Lung microvascular endothelial cell (primary cell): ENCODE results near the gene ONECUT3. TPM values are rescaled to one million over a fixed set of nuclear protein-coding genes. Genes with fewer than 3 reads are reported as not detected.

Experiments used
- DNase-seq, 2 donors: peaks; one replicate each; pipeline versions ENCODE4 v3.0.0 to v3.0.0-alpha.2; 2010; ENCODE audit warnings: low read depth in 2 of 2
- total RNA-seq: library from RNA; depleted of rRNA; stranded (reverse); fragments of >200 nt; gene quantifications from 2 replicates; pipeline ENCODE4 v1.2.1, GENCODE V29; 2014

ONECUT3 gene
- total RNA-seq, 1 donor from 2014 or later, result not detected

GRCh38 chr19:1830568-1830967 is 77.3 kb downstream of the ONECUT3 start:
- no peak for DNase-seq

Other genes with a start within 250 kb of the ONECUT3 start
- not detected in 2 replicates for gene ADAMTSL5, start 240.5 kb upstream of the ONECUT3 start, total RNA-seq
- gene PLK5, start 229.4 kb upstream of the ONECUT3 start, total RNA-seq, result not detected in 2 replicates
- 41.6 and 75.6 TPM in 2 replicates for gene MEX3D, start 185.2 kb upstream of the ONECUT3 start, total RNA-seq
- 46.0 and 79.4 TPM in 2 replicates for gene MBD3, start 160.6 kb upstream of the ONECUT3 start, total RNA-seq
- gene UQCR11, start 148.0 kb upstream of the ONECUT3 start, total RNA-seq, result 127 and 151 TPM in 2 replicates
- gene TCF3, start 100.9 kb upstream of the ONECUT3 start, total RNA-seq, result 47.9 and 48.6 TPM in 2 replicates
- gene ATP8B3, start 58.8 kb downstream of the ONECUT3 start, total RNA-seq, result 0.20 and 0.65 TPM in 2 replicates
- 4.4 and 6.9 TPM in 2 replicates for gene REXO1, start 95.0 kb downstream of the ONECUT3 start, total RNA-seq
- 3.7 and 5.6 TPM in 2 replicates for gene KLF16, start 110.1 kb downstream of the ONECUT3 start, total RNA-seq
- 82.4 and 102 TPM in 2 replicates for gene ABHD17A, start 132.0 kb downstream of the ONECUT3 start, total RNA-seq
- 1.3 and 3.0 TPM in 2 replicates for gene ADAT3, start 151.9 kb downstream of the ONECUT3 start, total RNA-seq
- gene SCAMP4, start 151.9 kb downstream of the ONECUT3 start, total RNA-seq, result 19.0 and 26.6 TPM in 2 replicates
- 45.3 and 56.5 TPM in 2 replicates for gene CSNK1G2, start 187.7 kb downstream of the ONECUT3 start, total RNA-seq